Activated CD4-positive, alpha-beta T cell treated with anti-CD3 and anti-CD28 coated beads, Interleukin-2, amount 10 ng/mL, durations not matched to agents 7 days and 5 days (primary cell): ENCODE results near the gene DSTN. TPM values are rescaled to one million over a fixed set of nuclear protein-coding genes. Genes with fewer than 3 reads are reported as not detected.
"Not testable (repeated sequence)": the region's sequence is repeated elsewhere in the genome, so short reads cannot be mapped to it uniquely, and the experiment has no call there.

ENCODE experiments used
- CTCF ChIA-PET: fragments of 350-600 bp; sonication (Branson Sonifier 250); formaldehyde crosslinking; loops from one replicate; lab custom pipeline; 2021; ENCODE audit warnings: antibody characterized with exemption; lab: Charles Lee
- POLR2A ChIA-PET: fragments of 350-600 bp; sonication (Branson Sonifier 250); formaldehyde crosslinking; loops from one replicate; lab custom pipeline; 2021; ENCODE audit warnings: antibody characterized with exemption; lab: Charles Lee
- DNase-seq: peaks from one replicate; pipeline ENCODE4 v3.0.0-alpha.2; 2020
- H3K27ac Mint-ChIP-seq: one replicate; pipeline ENCODE4 v1.8.0; 2021; ENCODE audit warnings: mild to moderate bottlenecking, moderate library complexity, mixed read lengths
- H3K27me3 Mint-ChIP-seq: one replicate; pipeline ENCODE4 v1.8.0; 2021; ENCODE audit warnings: mixed read lengths
- H3K36me3 Mint-ChIP-seq: one replicate; pipeline ENCODE4 v1.8.0; 2021; ENCODE audit warnings: low read depth, mixed read lengths
- H3K4me1 Mint-ChIP-seq: one replicate; pipeline ENCODE4 v1.8.0; 2021; ENCODE audit warnings: mixed read lengths
- H3K4me3 Mint-ChIP-seq: one replicate; pipeline ENCODE4 v1.8.0; 2021; ENCODE audit warnings: mild to moderate bottlenecking, moderate library complexity, mixed read lengths
- H3K9me3 Mint-ChIP-seq: one replicate; pipeline ENCODE4 v1.8.0; 2021; ENCODE audit warnings: mixed read lengths
- total RNA-seq, 2 experiments: library from RNA; stranded (reverse); gene quantifications; one replicate each; pipeline ENCODE4 v1.2.3, GENCODE V29; 2021

DSTN gene
- total RNA-seq, 2 experiments from 2014 or later, result 77.4 to 83.3 TPM

DNA sequence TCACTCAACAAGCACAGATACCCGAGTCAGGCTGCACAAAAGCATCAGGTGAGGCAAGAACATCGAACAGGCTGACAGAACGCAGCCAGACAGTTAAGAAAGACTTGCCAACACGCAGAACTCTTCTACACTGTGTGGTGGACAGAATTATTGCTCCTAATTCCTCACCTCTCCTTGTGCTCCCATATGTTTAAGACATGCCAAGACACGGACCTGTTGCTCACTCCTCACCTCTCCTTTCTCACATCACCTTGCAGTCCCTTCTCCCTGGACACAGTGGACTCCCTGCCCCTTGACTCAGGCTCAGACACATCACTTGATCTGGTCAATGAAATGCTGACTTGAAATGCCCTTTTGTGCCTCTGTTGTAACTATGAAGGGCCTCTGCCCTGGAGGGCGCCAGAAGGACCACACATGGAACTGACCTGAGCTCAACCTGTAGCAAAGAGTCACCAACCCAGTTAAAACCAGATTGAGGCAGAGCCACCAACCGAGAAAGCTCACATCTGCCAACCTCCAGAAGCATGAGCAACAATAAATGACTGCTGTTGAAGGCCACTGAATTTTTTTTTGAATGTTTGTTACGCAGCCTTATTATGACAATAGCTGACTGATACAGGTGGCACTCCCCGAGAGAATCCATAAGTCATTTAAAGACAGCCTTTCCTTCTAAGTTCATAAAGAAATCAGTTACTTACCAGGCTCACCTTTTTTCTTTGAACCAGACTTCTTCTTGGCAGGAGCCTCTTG is 88.2 kb downstream of the DSTN start:
- Mint-ChIP-seq H3K4me1 (peaks cover 19% of the 10 kb centered on the region), H3K27me3 (no peaks in the 10 kb centered on the region), H3K27ac (no peak overlapping the region), H3K9me3 (peaks cover 9% of the 10 kb centered on the region), H3K36me3 (peaks cover 38% of the 10 kb centered on the region), H3K4me3 (no peak overlapping the region)
- CTCF ChIA-PET, result interaction anchor here (0.5 to 2.2 kb wide), 2 partner anchors 24 to 307 kb away, joined by 4 to 5 read pairs; partner anchors contain the start of gene RRBP1
- DNase-seq, result no peak
- POLR2A ChIA-PET, result no interaction called here

GRCh38 chr20:17658648-17658993 is 88.7 kb downstream of the DSTN start:
- ChIA-PET POLR2A (no interaction called here), CTCF (no interaction called here)
- H3K4me1 Mint-ChIP-seq, result peaks cover 22% of the 10 kb centered on the region
- no peak for DNase-seq
- no peak overlapping the region for H3K4me3 Mint-ChIP-seq
- H3K27ac Mint-ChIP-seq, result no peak overlapping the region
- H3K27me3 Mint-ChIP-seq, result no peaks in the 10 kb centered on the region
- H3K36me3 Mint-ChIP-seq, result peaks cover 38% of the 10 kb centered on the region
- H3K9me3 Mint-ChIP-seq, result peaks cover 9% of the 10 kb centered on the region

- H3K27me3 Mint-ChIP-seq, DNase-seq, POLR2A ChIA-PET, H3K9me3 Mint-ChIP-seq, H3K4me3 Mint-ChIP-seq, H3K27ac Mint-ChIP-seq: not testable (repeated sequence)
- Mint-ChIP-seq H3K36me3 (peaks cover 38% of the 10 kb centered on the region), H3K4me1 (peaks cover 28% of the 10 kb centered on the region)
- CTCF ChIA-PET, result interaction anchor here (1.0 kb wide), 1 partner anchor 21 kb away, joined by 3 read pairs; no protein-coding TSS in a partner anchor
These were observed 89.5 kb downstream of the DSTN start for GRCh38 chr20:17659344-17659743.

Other genes with a start within 250 kb of the DSTN start
- gene BFSP1, start 38.7 kb upstream of the DSTN start, total RNA-seq, result 1 to 10 TPM; 2.0 to 2.2 TPM
- gene RRBP1, start 112.2 kb downstream of the DSTN start, total RNA-seq, result 10 to 100 TPM; 50.8 to 52.1 TPM
- not detected for gene BANF2, start 129.9 kb downstream of the DSTN start, total RNA-seq